Right atrium auricular region (tissue), 2 donors: ENCODE data around the gene CD96. TPM values are rescaled to one million over a fixed set of nuclear protein-coding genes. Genes with fewer than 3 reads are reported as not detected.
"Not testable (repeated sequence)": the region's sequence is repeated elsewhere in the genome, so short reads cannot be mapped to it uniquely, and the experiment has no call there.

Experiments
- DNase-seq: peaks from one replicate; pipeline ENCODE4 v3.0.0-alpha.2; 2019; ENCODE audit warnings: low spot score
- H3K27ac ChIP-seq, 2 donors: fragments of 200-600 bp; sonication (generic); 1 replicate in 1 of 2; 2 replicates in 1 of 2; pipeline ENCODE4 v1.5.1; 2016 to 2019
- H3K27me3 ChIP-seq, 2 donors: fragments of 200-600 bp; sonication (generic); one replicate each; pipeline versions ENCODE4 v1.5.1 to v1.6.0; 2017 to 2019
- H3K36me3 ChIP-seq: fragments of 200-600 bp; sonication (generic); one replicate; pipeline ENCODE4 v1.5.1; 2016
- H3K4me1 ChIP-seq, 2 donors: fragments of 200-600 bp; sonication (generic); one replicate each; pipeline versions ENCODE4 v1.5.1 to v1.6.0; 2017 to 2019
- H3K4me3 ChIP-seq, 2 donors: fragments of 200-600 bp; sonication (generic); 1 replicate in 1 of 2; 2 replicates in 1 of 2; pipeline ENCODE4 v1.5.1; 2017 to 2019; ENCODE audit warnings: mild to moderate bottlenecking in 1 of 2, moderate library complexity in 1 of 2
- H3K9me3 ChIP-seq, 2 donors: fragments of 200-600 bp; sonication (generic); one replicate each; pipeline ENCODE4 v1.5.1; 2019
- total RNA-seq, 2 donors: library from RNA; depleted of rRNA; stranded (reverse); fragments of >200 nt; gene quantifications; one replicate each; pipeline ENCODE4 v1.1.0, GENCODE V29; 2016
- TF ChIP-seq, protein P1 (sequence below), 2 donors: fragments of 200-600 bp; sonication (generic); IDR thresholded peaks; one replicate each; pipeline ENCODE4 v1.5.1; 2019; ENCODE audit warnings: antibody characterized with exemption in 2 of 2

Gene CD96
- total RNA-seq, 2 donors from 2014 or later: 0.55 to 0.85 TPM

DNA sequence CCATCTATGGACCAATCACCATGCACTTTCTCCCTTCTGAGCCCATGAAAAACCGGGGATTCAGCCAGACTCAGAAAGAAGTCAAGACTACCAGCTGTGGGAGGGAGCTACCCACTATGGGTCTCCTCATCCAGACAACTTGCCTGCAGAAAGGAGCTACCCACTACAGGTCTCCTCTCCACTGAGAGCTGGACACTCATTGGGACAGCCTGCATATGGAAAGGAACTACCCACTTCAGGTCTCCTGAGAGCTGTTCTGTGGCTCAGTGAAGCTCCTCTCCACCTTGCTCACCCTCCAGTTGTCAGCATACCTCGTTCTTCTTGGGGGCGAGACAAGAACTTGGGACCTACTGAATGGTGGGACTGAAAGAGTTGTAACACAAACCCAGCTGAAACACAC, 75.4 kb downstream of the CD96 start:
- Histone ChIP-seq H3K9me3 (no peaks in the 10 kb centered on the region), H3K27me3 (no peaks in the 10 kb centered on the region), H3K36me3 (no peaks in the 10 kb centered on the region), H3K4me3 (no peak overlapping the region), H3K27ac (no peak overlapping the region), H3K4me1 (no peaks in the 10 kb centered on the region)
- no peak for DNase-seq
- TF ChIP-seq, protein P1, sequence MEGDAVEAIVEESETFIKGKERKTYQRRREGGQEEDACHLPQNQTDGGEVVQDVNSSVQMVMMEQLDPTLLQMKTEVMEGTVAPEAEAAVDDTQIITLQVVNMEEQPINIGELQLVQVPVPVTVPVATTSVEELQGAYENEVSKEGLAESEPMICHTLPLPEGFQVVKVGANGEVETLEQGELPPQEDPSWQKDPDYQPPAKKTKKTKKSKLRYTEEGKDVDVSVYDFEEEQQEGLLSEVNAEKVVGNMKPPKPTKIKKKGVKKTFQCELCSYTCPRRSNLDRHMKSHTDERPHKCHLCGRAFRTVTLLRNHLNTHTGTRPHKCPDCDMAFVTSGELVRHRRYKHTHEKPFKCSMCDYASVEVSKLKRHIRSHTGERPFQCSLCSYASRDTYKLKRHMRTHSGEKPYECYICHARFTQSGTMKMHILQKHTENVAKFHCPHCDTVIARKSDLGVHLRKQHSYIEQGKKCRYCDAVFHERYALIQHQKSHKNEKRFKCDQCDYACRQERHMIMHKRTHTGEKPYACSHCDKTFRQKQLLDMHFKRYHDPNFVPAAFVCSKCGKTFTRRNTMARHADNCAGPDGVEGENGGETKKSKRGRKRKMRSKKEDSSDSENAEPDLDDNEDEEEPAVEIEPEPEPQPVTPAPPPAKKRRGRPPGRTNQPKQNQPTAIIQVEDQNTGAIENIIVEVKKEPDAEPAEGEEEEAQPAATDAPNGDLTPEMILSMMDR (IDR thresholded peaks at IDR 0.05): no peak

DNA sequence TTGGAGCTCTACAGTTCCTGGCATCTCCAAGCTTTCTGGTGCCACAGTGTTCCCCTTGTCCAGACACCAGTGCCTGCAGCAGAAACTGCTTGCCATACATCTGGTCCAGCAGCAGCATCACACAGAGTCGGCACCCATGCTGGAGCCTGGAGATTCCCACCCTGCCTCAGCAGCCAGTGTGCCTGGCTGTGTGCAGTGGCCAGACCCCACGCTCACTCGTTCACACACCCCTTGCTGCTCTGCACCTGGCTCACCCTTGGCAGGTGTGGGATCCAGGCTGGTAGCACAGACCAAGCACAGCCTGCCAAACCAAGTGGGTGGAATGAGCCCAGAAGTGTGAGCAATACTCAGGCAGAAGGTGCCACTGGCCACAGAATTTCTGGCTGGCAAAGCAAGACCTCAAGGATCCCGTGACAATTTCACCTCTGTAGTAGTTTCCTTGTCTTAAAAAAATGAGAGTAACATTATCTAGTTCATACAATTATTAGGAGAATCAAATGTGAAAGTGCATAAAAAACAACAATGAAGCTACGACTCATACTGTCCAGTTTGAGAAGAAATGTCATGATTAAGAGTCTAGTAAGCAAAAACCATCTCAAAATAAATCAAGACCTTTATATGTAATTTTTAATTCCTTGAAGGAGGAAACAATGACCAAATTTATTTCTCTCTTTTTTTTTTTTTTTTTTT, 76.1 kb downstream of the CD96 start:
- H3K27ac ChIP-seq: no peak overlapping the region
- no peak for DNase-seq
- TF ChIP-seq, protein P1 (IDR thresholded peaks at IDR 0.05): no peak

DNA sequence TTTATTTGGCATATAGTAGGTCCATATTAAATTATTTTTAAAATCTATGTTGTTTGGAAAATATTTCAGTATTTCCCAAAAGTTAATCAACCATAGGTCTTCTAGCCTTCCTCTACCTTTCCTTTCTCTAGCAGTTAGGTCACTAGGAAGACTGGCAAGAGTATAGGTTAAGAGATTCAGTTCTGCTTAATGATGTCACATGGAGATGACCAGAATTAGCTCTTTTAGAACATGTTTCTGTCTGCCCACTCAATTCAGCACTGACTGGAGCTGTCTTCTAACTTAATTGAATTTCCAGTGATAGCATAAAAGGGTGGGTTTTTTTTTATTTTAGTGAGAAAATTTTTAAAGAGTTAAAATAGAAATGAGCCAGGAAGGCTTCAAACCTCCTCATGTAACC, 76.9 kb downstream of the CD96 start:
- Histone ChIP-seq H3K27ac (no peak overlapping the region), H3K4me1 (no peaks in the 10 kb centered on the region), H3K4me3 (no peak overlapping the region), H3K36me3 (no peaks in the 10 kb centered on the region), H3K9me3 (no peaks in the 10 kb centered on the region), H3K27me3 (no peaks in the 10 kb centered on the region)
- TF ChIP-seq, protein P1 (IDR thresholded peaks at IDR 0.05): no peak
- no peak for DNase-seq

More for the DNA sequence above, 76.1 kb downstream of the CD96 start:
- no peaks in the 10 kb centered on the region for H3K9me3 ChIP-seq
- no peak overlapping the region for H3K4me3 ChIP-seq
- H3K27me3 ChIP-seq: no peaks in the 10 kb centered on the region
- no peaks in the 10 kb centered on the region for H3K4me1 ChIP-seq
- H3K36me3 ChIP-seq: no peaks in the 10 kb centered on the region

DNA sequence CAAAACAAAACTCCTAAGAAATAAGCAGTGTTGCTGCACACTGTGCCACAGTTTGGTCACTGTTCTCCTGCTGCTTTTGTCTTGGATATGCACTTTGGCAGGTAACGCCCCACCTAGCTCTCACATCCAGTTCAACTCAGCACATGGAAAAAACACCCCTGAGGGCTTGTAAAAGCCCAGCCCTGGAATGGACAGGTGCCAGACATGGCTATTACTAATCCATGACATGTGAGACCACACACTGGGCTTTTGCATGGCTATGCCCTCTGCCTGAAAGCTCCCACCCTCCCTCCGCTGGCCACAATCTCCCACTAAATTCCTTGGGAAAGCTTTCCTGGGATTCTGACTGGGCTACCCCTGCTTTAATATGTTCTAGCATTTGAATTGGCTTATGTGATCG, 77.8 kb downstream of the CD96 start:
- Histone ChIP-seq H3K36me3 (no peaks in the 10 kb centered on the region), H3K4me1 (no peaks in the 10 kb centered on the region), H3K9me3 (no peaks in the 10 kb centered on the region), H3K27ac (no peak overlapping the region), H3K4me3 (no peak overlapping the region), H3K27me3 (no peaks in the 10 kb centered on the region)
- no peak for DNase-seq
- TF ChIP-seq, protein P1 (IDR thresholded peaks at IDR 0.05): no peak

DNA sequence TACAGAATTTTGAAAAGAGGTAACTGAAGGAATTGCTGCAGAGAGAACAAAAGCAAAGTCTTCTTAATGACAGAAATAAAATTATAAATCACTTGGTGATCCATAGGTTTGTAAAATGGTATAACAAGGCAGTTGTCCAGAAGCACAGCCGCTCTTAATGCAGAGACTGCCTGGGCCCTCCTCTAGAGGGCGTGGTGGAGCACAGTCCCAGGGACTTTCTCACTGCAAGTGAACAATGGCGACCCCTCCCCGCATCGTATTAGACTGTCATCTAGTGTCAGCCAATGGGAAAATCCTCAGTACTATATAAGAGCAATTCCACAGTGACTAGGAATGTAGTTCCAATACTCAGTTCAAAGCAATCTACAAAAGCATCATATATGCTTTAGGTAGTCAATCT, 79.5 kb downstream of the CD96 start:
- TF ChIP-seq, protein P1 (IDR thresholded peaks at IDR 0.05): no peak
- Histone ChIP-seq H3K27me3 (no peaks in the 10 kb centered on the region), H3K9me3 (no peaks in the 10 kb centered on the region), H3K36me3 (no peaks in the 10 kb centered on the region), H3K27ac (no peak overlapping the region), H3K4me1 (no peaks in the 10 kb centered on the region), H3K4me3 (no peak overlapping the region)
- no peak for DNase-seq

DNA sequence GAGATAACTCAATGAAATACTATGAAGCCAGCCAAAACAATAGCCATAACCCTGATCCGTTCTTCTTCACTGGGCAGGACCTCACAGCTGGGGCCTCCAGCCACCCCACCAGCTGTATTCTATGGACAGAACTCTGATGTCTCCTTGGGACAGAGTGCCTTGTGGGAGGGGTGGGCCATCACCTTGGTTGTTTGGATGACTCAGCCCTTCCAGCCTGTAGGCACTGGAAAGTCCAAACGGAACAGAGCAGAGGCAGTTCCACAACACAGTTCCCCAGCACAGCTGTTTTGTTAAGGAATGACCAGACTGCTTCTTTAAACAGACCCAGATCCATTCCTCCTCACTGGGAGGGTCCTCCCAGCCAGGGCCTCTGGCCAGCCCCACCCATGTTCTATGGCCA, 85.1 kb downstream of the CD96 start:
- Histone ChIP-seq H3K27me3 (no peaks in the 10 kb centered on the region), H3K27ac (no peak overlapping the region), H3K4me3 (no peak overlapping the region), H3K4me1 (no peaks in the 10 kb centered on the region), H3K36me3 (no peaks in the 10 kb centered on the region), H3K9me3 (peaks cover 0 to 30% of the 10 kb centered on the region in 2 donors)
- no peak for DNase-seq
- TF ChIP-seq, protein P1 (IDR thresholded peaks at IDR 0.05): no peak

DNA sequence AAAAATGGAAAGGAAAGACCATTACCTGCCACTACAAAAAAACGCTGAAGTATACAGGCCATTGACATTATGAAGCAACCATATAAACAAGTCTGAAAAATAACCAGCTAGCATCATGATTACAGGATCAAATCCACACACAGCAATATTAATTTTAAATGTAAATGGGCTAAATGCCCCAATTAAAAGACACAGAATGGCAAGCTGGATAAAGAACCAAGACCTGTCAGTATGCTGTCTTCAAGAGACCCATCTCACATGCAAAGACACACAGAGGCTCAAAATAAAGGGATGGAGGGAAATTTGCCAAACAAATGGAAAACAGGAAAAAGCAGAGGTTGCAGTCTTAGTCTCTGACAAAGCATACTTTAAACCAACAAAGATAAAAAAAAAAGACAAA, 87.0 kb downstream of the CD96 start:
- H3K36me3 ChIP-seq, H3K4me3 ChIP-seq, H3K4me1 ChIP-seq, DNase-seq, H3K27me3 ChIP-seq, H3K27ac ChIP-seq: not testable (repeated sequence)
- peaks cover 0 to 30% of the 10 kb centered on the region in 2 donors for H3K9me3 ChIP-seq

DNA sequence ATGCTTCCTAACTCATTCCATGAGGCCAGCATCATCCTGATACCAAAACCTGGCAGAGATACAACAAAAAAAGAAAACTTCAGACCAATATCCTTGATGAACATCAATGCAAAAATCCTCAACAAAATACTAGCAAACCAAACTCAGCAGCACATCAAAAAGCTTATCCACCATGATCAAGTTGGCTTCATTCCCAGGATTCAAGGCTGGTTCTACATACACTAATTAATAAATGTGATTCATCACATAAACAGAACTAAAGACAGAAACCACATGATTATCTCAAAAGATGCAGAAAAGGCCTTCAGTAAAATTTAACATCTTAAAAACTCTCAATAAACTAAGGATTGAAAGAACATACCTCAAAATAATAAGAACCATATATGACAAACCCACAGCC, 88.6 kb downstream of the CD96 start:
- not testable (repeated sequence) for H3K4me1 ChIP-seq, DNase-seq, H3K4me3 ChIP-seq, H3K27ac ChIP-seq, H3K36me3 ChIP-seq, H3K27me3 ChIP-seq
- H3K9me3 ChIP-seq: peaks cover 0 to 30% of the 10 kb centered on the region in 2 donors
